ENCODE measurements around the gene SAA4.
"Not testable (repeated sequence)": the region's sequence is repeated elsewhere in the genome, so short reads cannot be mapped to it uniquely, and the experiment has no call there.

Gene SAA4

GRCh38 chr11:18236664-18237356 lies at the start of gene SAA4:
SAA4 (minus strand) TSS chr11:18236802; CDS start chr11:18235926, 876 bp downstream.
- DNase-seq (ENCODE audit: low spot score), result no peak

GRCh38 chr11:18285841-18286240 lies 49.2 kb upstream of the SAA4 start:
- no peak for DNase-seq (ENCODE audit: low spot score)

GRCh38 chr11:18282626-18283025 lies 46.0 kb upstream of the SAA4 start:
- DNase-seq (ENCODE audit: low spot score), result no peak

- no peak for DNase-seq (ENCODE audit: low spot score)
These were observed 43.9 kb upstream of the SAA4 start for GRCh38 chr11:18280438-18281045.

- no peak for DNase-seq (ENCODE audit: low spot score)
These were observed 41.1 kb upstream of the SAA4 start for GRCh38 chr11:18277565-18278271.

- DNase-seq (ENCODE audit: low spot score), result no peak
These were observed 34.6 kb upstream of the SAA4 start for GRCh38 chr11:18271206-18271605.

- no peak for DNase-seq (ENCODE audit: low spot score)
These were observed 33.5 kb upstream of the SAA4 start for GRCh38 chr11:18270102-18270501.

GRCh38 chr11:18269252-18269651 lies 32.6 kb upstream of the SAA4 start:
- DNase-seq (ENCODE audit: low spot score), result not testable (repeated sequence)

- DNase-seq (ENCODE audit: low spot score), result not testable (repeated sequence)
These were observed 30.9 kb upstream of the SAA4 start for GRCh38 chr11:18267335-18268133.

- no peak for DNase-seq (ENCODE audit: low spot score)
These were observed 29.3 kb upstream of the SAA4 start, which contains the start of gene SAA1 for GRCh38 chr11:18265949-18266348. SAA1 (plus strand) TSS chr11:18266264; CDS start chr11:18266888, 624 bp downstream.

GRCh38 chr11:18264677-18265555 lies 28.3 kb upstream of the SAA4 start:
- DNase-seq (ENCODE audit: low spot score), result no peak

GRCh38 chr11:18264035-18264434 lies 27.4 kb upstream of the SAA4 start:
- DNase-seq (ENCODE audit: low spot score), result no peak

- DNase-seq (ENCODE audit: low spot score), result not testable (repeated sequence)
These were observed 26.2 kb upstream of the SAA4 start for GRCh38 chr11:18262681-18263350.

GRCh38 chr11:18261721-18262120 lies 25.1 kb upstream of the SAA4 start:
- no peak for DNase-seq (ENCODE audit: low spot score)

GRCh38 chr11:18259259-18259658 lies 22.7 kb upstream of the SAA4 start:
- no peak for DNase-seq (ENCODE audit: low spot score)

GRCh38 chr11:18254781-18255361 lies 18.3 kb upstream of the SAA4 start:
- DNase-seq (ENCODE audit: low spot score), result no peak

- no peak for DNase-seq (ENCODE audit: low spot score)
These were observed 17.3 kb upstream of the SAA4 start for GRCh38 chr11:18253778-18254338.

- DNase-seq (ENCODE audit: low spot score), result no peak
These were observed 16.6 kb upstream of the SAA4 start for GRCh38 chr11:18253233-18253632.

GRCh38 chr11:18248561-18248960 lies 12.0 kb upstream of the SAA4 start, which contains the start of gene SAA2:
SAA2 (minus strand) TSS chr11:18248668; CDS start chr11:18248011, 657 bp downstream.
- DNase-seq (ENCODE audit: low spot score), result no peak

GRCh38 chr11:18247191-18247581 lies 10.6 kb upstream of the SAA4 start:
- DNase-seq (ENCODE audit: low spot score), result not testable (repeated sequence)

Data from D341Med (cell line).